Activated gamma-delta T cell treated with Interleukin-2 at 50 U/mL for 16 hours (primary cell): ENCODE results near the gene KCTD12.

Experiments
- DNase-seq: peaks from one replicate; pipeline ENCODE4 v3.0.0-alpha.2; 2020

Gene KCTD12

DNA sequence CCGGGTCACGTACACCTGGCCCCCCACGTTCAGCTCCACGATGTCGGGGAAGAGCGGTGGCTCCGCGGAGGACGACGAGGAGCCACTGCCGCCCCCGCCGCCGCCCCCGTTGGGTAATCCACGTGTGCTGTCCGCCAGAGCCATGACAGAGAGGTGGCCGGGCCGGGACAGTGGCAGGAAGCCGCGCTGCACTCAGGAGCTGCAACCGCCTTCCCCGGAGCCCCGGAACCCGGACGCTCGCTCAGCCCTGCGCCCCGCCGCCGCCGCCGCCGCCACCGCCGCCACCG lies 257 bp downstream of the KCTD12 start:
- DNase-seq: no peak

DNA sequence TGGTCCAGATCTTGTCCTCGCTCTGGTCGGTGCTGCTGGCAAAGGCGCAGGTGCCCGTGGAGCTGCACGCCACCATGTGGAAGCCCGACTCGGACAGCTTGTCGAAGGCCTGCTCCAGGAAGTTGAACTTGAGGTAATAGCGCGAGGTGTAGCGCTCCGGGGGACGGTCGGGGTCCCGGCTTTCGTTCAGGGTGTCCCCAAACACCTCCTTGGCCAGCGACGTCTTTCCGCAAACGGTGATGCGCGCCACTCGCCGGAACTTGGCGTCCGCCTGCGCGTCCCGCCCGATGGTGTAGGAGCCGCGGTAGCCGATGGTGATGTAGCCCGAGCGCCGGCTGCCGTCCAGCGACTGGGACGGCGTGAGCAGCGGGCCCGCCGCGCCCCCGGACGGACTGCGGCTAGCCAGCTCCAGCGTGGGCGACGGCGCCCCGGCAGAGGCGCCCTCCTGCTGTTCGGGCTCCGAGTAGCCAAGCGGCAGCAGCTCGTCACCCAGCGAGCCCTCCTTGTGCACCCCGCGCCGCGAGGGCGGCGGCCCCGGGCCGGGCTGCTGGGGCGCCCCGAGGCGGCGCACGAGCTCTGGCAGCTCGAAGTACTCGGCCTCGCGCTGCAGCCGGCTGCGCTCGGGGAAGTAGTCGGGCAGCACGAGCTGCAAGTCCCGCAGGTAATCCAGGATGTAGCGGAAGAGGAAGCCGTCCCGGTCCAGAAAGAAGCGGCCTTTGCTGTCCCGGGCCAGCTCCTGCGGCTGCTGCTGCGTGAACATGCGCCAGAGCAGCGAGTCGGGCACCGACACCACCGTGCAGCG lies 801 bp downstream of the KCTD12 start:
- peak; percentile 34 for DNase-seq

GRCh38 chr13:76884907-76885202 lies 1.4 kb downstream of the KCTD12 start:
- DNase-seq: no peak

DNA sequence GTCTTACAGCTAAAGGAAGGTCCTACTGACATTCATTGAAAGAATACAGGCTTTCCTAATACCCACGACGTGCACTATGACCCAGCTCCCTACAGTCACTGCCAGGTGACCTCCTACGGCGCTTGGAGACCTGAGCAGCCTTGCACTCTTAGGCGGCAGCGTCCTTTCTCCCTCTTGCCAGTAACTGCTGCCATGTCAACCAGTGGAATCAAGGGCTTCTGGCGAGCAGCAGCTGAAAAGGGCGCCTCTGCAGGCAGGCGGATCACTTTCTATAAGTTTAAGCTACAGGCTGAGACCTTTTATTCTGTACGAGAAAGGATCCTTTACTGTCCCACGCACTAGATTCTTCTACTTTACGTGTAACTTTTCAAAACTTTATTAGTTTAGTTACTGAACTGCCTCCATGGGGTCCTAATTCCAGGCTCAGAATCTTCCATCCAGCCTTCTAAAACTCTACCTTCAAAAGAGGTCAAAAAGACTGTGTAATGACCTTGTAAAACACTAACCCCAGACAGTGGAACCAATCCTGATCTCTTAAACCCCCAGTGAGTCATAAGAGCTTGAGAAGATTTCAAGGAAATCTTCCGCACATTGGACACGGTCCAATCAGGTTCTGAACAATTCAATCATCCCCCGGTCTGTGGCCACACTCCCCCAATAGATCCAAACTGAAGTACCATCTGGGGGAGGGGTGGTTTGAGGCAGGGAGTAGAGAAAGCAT lies 1.9 kb downstream of the KCTD12 start:
- DNase-seq: no peak

DNA sequence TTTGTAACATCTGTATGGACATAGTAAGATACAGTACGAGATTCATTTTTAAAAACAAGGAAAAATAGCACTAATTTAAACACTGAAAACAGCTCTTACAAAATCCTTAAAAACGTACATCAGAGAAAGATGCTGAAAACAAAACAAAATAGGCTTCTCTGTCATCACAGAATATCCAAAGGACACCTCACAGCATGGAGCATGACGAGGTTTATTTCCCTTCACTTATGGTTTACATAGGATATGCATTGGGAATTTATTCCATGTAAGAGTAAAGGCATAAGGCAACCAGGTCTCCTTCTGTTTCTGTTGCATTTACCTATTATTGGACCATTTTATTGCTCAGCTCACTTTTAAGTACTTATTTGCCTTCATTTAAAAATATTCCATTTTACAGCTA lies 3.0 kb downstream of the KCTD12 start:
- DNase-seq: no peak

- DNase-seq: no peak
These were observed 3.8 kb downstream of the KCTD12 start for GRCh38 chr13:76882431-76882830.

DNA sequence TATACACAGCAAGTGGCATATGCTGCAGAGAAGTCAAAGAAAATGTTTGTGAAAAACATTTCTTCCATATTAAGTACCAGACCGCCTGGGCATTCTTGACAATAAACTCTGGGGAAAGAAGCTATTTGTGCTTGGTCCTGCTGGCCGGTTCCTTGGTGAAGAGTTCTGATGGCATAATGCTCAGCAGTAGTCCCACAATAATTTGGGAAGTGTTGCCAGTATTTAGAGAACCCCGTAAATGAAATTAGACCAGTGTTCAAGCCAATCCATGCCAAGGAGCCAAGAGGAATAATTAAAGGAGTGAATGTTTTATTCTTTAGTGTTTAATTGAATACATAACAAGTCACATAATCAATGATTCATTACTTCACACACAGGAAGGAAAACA lies 6.3 kb downstream of the KCTD12 start:
- no peak for DNase-seq

GRCh38 chr13:76879203-76879882 lies 6.9 kb downstream of the KCTD12 start:
- DNase-seq: peak; percentile 42

- no peak for DNase-seq
These were observed 8.2 kb downstream of the KCTD12 start for GRCh38 chr13:76878043-76878442.

GRCh38 chr13:76875271-76875815 lies 10.9 kb downstream of the KCTD12 start:
- DNase-seq: no peak

GRCh38 chr13:76874479-76874878 lies 11.7 kb downstream of the KCTD12 start:
- no peak for DNase-seq

- no peak for DNase-seq
These were observed 12.8 kb downstream of the KCTD12 start for GRCh38 chr13:76873445-76873844.

DNA sequence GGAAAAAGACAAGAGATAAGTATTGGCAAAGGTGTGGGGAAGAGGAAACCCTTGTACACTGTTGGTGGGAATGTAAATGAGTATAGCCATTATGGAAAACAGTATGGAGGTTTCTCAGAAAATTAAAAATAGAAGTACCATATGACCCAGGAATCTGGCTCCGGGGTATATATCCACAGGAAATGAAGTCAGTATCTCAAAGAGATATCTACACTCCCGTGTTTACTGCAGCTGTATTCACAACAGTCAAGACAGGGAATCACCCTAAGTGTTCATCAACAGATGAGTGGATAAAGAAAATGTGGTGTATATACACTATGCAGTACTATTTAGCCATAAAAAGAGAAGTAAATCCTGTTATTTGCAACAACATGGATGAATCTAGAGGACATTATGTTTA lies 13.5 kb downstream of the KCTD12 start:
- no peak for DNase-seq

DNA sequence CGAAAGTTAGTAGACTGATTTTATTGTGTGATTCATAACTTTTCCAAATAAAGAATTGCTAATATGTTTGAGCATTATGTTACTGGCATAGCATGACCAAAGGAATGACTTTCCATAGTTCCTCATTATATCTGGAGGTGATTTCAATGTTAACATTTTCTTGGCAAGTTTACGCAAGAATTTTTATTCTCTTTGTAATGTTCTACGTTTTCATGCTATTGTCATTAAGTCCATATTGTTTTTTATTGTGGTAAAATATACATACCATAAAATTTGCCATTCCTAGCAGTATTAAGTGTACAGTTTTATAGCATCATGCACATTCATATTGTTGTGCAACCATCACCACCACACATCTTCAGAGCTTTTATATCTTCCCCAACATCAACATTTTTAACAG lies 14.8 kb downstream of the KCTD12 start:
- no peak for DNase-seq

DNA sequence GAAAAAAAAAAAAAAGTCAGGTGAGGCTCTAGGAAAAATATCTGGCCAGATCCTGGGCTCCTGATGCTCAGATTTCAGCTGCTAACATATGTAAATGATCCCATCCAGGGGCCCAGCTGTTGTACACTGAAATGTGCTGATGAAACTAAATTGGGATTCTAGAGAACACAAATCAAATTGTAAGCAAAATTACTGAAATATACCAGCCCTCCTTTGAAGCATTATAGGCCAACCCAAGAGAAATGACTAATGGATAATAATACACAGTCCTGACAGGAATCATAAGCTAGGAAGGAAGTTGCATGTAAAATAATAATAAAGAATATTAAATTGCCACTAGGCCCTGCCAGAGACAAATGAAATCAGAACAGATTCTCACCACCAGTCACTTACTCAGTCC lies 17.8 kb downstream of the KCTD12 start:
- no peak for DNase-seq

DNA sequence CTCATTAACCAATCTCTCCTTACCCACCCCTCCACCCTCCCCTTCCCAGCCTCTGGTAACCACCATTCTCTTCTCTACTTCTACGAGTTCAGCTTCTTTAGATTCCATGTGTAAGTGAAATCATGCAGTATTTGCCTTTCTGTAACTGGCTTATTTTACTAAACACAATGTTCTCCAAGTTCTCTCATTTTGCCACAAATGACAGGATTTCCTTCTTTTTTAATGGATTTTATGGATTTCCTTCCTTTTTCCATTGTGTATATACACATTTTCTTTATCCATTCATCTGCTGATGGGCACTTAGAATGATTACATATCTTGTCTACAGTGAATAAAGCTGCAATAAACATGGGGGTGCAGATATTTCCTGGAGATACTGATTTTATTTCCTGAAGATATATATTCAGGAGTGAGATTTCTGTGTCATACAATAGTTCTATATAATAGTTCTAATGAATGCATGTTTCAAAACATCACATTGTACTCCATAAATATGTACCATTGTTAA lies 20.2 kb downstream of the KCTD12 start:
- DNase-seq: no peak

DNA sequence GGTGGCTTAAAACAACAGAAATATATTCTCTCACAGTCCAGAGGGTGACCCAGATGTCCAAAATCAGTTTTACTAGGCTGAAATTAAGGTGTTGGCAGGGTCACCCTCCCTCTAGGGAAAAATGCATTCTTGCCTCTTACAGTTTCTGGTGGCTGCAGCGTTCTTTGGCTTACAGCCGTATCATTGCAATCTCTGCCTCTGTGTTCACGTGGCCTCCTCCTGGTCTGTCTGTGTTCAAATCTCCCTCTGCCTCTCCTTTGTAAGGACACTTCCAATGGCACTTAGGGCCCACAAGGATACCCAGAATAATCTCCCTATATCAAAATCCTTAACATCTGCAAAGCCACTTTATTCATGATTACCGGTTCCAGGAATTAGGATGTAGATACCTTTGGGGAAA lies 21.1 kb downstream of the KCTD12 start:
- DNase-seq: no peak

DNA sequence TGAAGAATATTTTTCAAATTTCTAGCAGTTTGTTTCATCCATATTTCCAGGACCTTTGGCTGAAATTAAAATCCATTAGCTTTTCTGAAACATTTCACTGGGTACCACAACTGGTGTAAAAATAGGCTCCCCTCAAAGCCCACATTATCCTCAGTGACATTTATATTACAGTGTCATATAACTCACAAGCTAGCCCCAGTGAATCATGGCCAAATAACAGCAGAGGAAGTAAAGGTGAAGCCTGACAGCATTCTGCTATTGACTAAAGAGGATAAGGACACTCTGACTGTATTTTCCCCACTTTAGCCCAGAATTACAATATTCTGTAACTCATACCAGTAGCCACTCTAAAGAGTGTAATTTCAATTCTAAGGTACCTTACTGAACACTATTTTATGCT lies 21.9 kb downstream of the KCTD12 start:
- DNase-seq: no peak

- DNase-seq: no peak
These were observed 23.2 kb downstream of the KCTD12 start for GRCh38 chr13:76863022-76863421.

DNA sequence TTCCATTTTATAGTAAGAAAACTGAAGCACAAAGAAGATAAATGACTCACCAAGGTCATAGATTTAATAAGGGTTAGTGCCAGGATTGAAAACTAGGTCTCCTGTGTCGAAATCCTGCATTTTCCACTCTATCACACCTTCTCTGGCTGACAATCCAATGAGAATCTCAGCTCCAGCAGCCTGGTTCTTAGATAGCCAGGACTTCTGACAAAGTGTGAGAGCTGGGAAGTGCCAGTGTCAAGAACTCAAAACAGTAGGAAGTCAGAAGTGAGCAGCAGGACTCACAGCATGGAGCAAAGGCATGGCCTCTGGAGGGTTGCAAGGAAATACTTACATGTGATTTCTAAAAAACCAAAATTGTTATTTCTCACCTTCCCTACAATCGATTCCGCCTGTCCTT lies 24.3 kb downstream of the KCTD12 start:
- no peak for DNase-seq

DNA sequence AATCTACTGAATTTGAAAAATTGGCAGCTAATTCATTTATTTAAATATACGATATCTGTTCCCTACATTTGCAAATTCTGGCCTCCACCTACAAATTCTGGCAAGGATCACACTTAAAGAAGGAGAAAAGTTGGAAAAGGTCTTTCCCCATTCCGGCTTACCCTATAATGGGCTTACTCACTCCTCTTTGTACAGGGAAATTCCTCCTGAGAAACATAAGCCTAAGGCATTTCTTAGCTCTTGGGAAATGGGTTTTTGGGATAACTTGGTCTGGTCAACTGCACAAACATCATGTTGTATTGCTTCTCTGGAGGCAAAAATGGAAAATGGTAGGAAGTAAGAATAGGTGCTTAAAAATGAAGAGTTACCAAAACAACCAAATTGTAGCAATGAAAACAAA lies 25.5 kb downstream of the KCTD12 start:
- no peak for DNase-seq

DNA sequence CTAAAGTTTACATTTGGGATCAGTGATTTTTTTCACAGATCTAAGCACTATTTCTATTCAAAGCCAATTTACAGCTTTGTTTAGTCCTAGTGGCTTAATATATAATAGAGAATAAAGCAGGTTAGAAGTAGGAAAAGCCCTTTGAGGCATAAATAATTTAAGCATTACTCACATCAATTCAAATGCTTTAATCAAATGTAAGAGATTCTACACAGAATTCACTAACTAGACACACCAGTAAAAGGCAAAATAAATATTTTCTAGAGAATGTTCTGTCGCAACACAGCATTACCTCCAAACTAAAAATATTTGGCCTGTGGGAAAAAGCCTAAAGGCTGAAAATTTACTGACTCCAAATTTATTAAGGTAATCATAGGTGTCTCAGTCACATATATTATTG lies 31.3 kb downstream of the KCTD12 start:
- DNase-seq: no peak

DNA sequence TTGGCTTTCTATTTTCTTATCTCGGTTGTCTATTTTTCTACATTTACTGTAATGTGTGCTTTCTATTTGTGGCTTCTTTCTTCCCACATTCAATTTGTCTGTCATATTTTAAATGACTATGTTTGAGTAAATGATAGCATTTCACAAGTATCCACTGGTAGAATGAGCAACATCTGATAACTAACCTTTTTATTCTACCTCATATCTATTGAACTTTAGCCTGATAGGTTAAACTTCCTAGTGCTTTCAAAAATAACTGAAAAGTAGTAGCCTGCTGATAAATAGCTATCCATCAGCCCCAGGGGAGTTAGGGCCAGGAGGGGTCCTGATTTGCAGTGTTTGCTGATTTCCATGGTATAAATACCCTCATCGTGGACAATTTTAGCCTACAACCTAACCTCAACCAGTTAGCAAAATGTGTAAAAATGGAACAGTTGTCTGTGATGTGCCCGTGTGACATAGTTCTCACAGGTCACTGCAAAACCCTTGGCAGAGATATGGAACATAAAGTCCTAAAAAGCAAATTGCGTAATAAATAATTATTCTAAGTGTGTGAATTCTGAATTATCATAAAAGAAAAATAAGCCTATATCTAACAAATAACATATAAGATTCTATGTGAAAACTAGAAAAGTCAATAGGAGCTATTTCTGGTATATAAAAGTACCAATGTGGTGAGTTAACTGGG lies 32.1 kb downstream of the KCTD12 start:
- DNase-seq: no peak
